Pancreas (tissue), 10 donors: ENCODE data around the gene GLCCI1. TPM values are rescaled to one million over a fixed set of nuclear protein-coding genes. Genes with fewer than 3 reads are reported as not detected.

Source experiments
- ATAC-seq, 4 donors: fragments of 200-7000 bp; cut with Tn5 transposase; one replicate each; pipeline versions ENCODE4 v1.8.0 to v1.9.1; 2020; ENCODE audit warnings: mild to moderate bottlenecking in 4 of 4, moderate library complexity in 4 of 4
- DNase-seq, 6 donors: peaks; one replicate each; pipeline ENCODE4 v3.0.0-alpha.2; 2020
- FAIRE-seq: peaks from 2 replicates; lab custom pipeline; 2012; peaks lifted over from hg19 to GRCh38; lab: Jason Lieb, UNC
- H3K27ac ChIP-seq, 4 donors: fragments of 200-600 bp; sonication (generic); 1 replicate in 3 of 4; 2 replicates in 1 of 4; pipeline versions ENCODE4 v1.5.0 to v1.8.0; 2020
- H3K27me3 ChIP-seq, 4 donors: fragments of 200-600 bp; one replicate each; pipeline ENCODE4 v1.8.0; 2021
- H3K36me3 ChIP-seq, 3 donors: fragments of 200-600 bp; sonication (generic) in 1 of 3; one replicate each; pipeline versions ENCODE4 v1.5.0 to v1.8.0; 2020 to 2021
- H3K4me1 ChIP-seq, 3 donors: fragments of 200-600 bp; one replicate each; pipeline ENCODE4 v1.8.0; 2021
- H3K4me3 ChIP-seq, 4 donors: fragments of 200-600 bp; sonication (generic) in 2 of 4; one replicate each; pipeline versions ENCODE4 v1.5.0 to v1.8.0; 2020 to 2021
- H3K9me3 ChIP-seq, 4 donors: fragments of 200-600 bp; one replicate each; pipeline ENCODE4 v1.8.0; 2021
- CTCF ChIP-seq, 4 donors: fragments of 200-600 bp; sonication (generic) in 3 of 4; IDR thresholded peaks; one replicate each; pipeline versions ENCODE4 v1.5.0 to v1.8.0; 2021; ENCODE audit warnings: antibody characterized with exemption in 4 of 4
- WGBS, 2 donors: extraction: QIAGEN DNeasy Blood & Tissue Kit; methylation state at CpG; one replicate each; pipeline ENCODE4 v1.1.7; 2013; 5-methylcytosine and 5-hydroxymethylcytosine counted together
- intact Hi-C, 3 donors: fragments of 100-400 bp; cut with DNase I; formaldehyde crosslinking; loops; one replicate each; pipeline versions ENCODE4 v1.11.1 to v1.14.2; 2022
- polyA plus RNA-seq, 2 donors: library from polyadenylated mRNA; stranded (reverse); fragments of 200-250 nt; gene quantifications; one replicate each; pipeline ENCODE4 v1.2.3, GENCODE V29; 2013
- total RNA-seq, 6 donors: library from RNA; stranded (reverse); fragmentation: NEBNext Ultra II Directional in 4 of 6; extraction: Animal tissue kit (Norgen Biotek cat#: 25700) in 4 of 6; gene quantifications; one replicate each; pipeline versions ENCODE4 v1.2.1 to v1.2.4, GENCODE V29; 2021 to 2023
- donor health status: healthy with polysubstance abuse.
- donor health status: DM: no; HTN: no; CAD: no; lungs with moderate emphysema.
- donor health status: DM: no; HTN: no; CAD: no.
- donor health status: control.
- donor health status: control.
- donor health status: Bipolar disorder and iron deficiency.
- donor health status: DM: yes; HTN: yes; CAD: no.
- donor health status: DM: no; HTN: no; CAD: no.
- donor health status: DM: no; HTN: no; CAD: no.
- donor health status: DM: yes; HTN: yes; CAD: no.

GLCCI1 gene
- total and polyA plus RNA-seq, 8 donors = 2.0 to 7.4 (median 2.6) TPM

GRCh38 chr7:8000315-8000941, 31.8 kb downstream of the GLCCI1 start:
- intact Hi-C loops = no loop called here
- H3K9me3 ChIP-seq = no peaks in the 10 kb centered on the region
- peaks cover 7 to 12% (median 10%) of the 10 kb centered on the region in 3 donors for H3K4me1 ChIP-seq
- no peaks in the 10 kb centered on the region for H3K36me3 ChIP-seq
- TF ChIP-seq CTCF (IDR thresholded peaks at IDR 0.05) = no peak
- no peak overlapping the region for H3K4me3 ChIP-seq
- H3K27ac ChIP-seq = no peak overlapping the region
- 46 to 59% methylated on average over 1 of the region's 1 CpG for WGBS, 2 donors
- ATAC-seq (no peak), FAIRE-seq (no peak), DNase-seq (no peak)
- H3K27me3 ChIP-seq = no peaks in the 10 kb centered on the region

GRCh38 chr7:8003077-8003476, 34.5 kb downstream of the GLCCI1 start:
- intact Hi-C loops = no loop called here
- TF ChIP-seq CTCF (IDR thresholded peaks at IDR 0.05) = no peak
- WGBS, 2 donors = 18 to 31% methylated on average over 3 of the region's 3 CpGs
- FAIRE-seq (no peak), DNase-seq (no peak), ATAC-seq (peak in 3 of 4 donors; percentile 37 to 78 (median 62))
- H3K9me3 ChIP-seq = no peaks in the 10 kb centered on the region
- no peaks in the 10 kb centered on the region for H3K36me3 ChIP-seq
- H3K4me1 ChIP-seq = peaks cover 0 to 2% (median 0%) of the 10 kb centered on the region in 3 donors
- no peaks in the 10 kb centered on the region for H3K27me3 ChIP-seq
- no peak overlapping the region for H3K27ac ChIP-seq
- no peak overlapping the region for H3K4me3 ChIP-seq

- 15 to 23% methylated on average over 1 of the region's 1 CpG for WGBS, 2 donors
These were observed 36.7 kb downstream of the GLCCI1 start for GRCh38 chr7:8005279-8005678.

GRCh38 chr7:8014399-8014798, 45.8 kb downstream of the GLCCI1 start:
- FAIRE-seq = no peak
- intact Hi-C loops = no loop called here
- H3K4me3 ChIP-seq = no peak overlapping the region
- DNase-seq = no peak
- peak in 2 of 4 donors; percentile 41 to 54 for ATAC-seq
- H3K4me1 ChIP-seq = peaks cover 0 to 6% (median 5%) of the 10 kb centered on the region in 3 donors
- no peak overlapping the region for H3K27ac ChIP-seq
- H3K9me3 ChIP-seq = no peaks in the 10 kb centered on the region
- no peaks in the 10 kb centered on the region for H3K27me3 ChIP-seq
- no peak for TF ChIP-seq CTCF (IDR thresholded peaks at IDR 0.05)
- no peaks in the 10 kb centered on the region for H3K36me3 ChIP-seq

More at GRCh38 chr7:8005279-8005678, 36.7 kb downstream of the GLCCI1 start:
- H3K4me3 ChIP-seq = no peak overlapping the region
- intact Hi-C loops = no loop called here
- no peak for TF ChIP-seq CTCF (IDR thresholded peaks at IDR 0.05)
- FAIRE-seq (no peak), DNase-seq (no peak), ATAC-seq (no peak)
- no peaks in the 10 kb centered on the region for H3K27me3 ChIP-seq
- no peak overlapping the region for H3K27ac ChIP-seq
- no peaks in the 10 kb centered on the region for H3K9me3 ChIP-seq
- peaks cover 0 to 2% (median 0%) of the 10 kb centered on the region in 3 donors for H3K4me1 ChIP-seq
- no peaks in the 10 kb centered on the region for H3K36me3 ChIP-seq

- Histone ChIP-seq H3K27me3 (no peaks in the 10 kb centered on the region), H3K9me3 (no peaks in the 10 kb centered on the region), H3K4me1 (peaks cover 0 to 6% (median 5%) of the 10 kb centered on the region in 3 donors), H3K27ac (no peak overlapping the region), H3K36me3 (no peaks in the 10 kb centered on the region), H3K4me3 (no peak overlapping the region)
- intact Hi-C loops = no loop called here
- DNase-seq (no peak), FAIRE-seq (no peak), ATAC-seq (no peak)
- TF ChIP-seq CTCF (IDR thresholded peaks at IDR 0.05) = no peak
- WGBS, 2 donors = 85 to 97% methylated on average over 1 of the region's 1 CpG
These were observed 46.6 kb downstream of the GLCCI1 start for GRCh38 chr7:8015100-8015745.
